Measurements from ENCODE around the gene ERRFI1. TPM values are rescaled to one million over a fixed set of nuclear protein-coding genes. Genes with fewer than 3 reads are reported as not detected.
A peak's percentile ranks its signal among the peaks of the same experiment; 100 is the strongest.

The ERRFI1 gene
- total RNA-seq, 1 experiment from 2014 or later, result 44.4 TPM

- peaks cover 47% of the 10 kb centered on the region for H3K4me1 ChIP-seq (ENCODE audit: insufficient read depth, low read length, poor library complexity, severe bottlenecking)
- CTCF ChIA-PET, result no interaction called here
- POLR2A ChIA-PET (ENCODE audit: low non-redundant PET), result no interaction called here
- H3K9me3 ChIP-seq (ENCODE audit: low read depth, low read length, poor library complexity, severe bottlenecking), result no peaks in the 10 kb centered on the region
- TF ChIP-seq, protein P1, sequence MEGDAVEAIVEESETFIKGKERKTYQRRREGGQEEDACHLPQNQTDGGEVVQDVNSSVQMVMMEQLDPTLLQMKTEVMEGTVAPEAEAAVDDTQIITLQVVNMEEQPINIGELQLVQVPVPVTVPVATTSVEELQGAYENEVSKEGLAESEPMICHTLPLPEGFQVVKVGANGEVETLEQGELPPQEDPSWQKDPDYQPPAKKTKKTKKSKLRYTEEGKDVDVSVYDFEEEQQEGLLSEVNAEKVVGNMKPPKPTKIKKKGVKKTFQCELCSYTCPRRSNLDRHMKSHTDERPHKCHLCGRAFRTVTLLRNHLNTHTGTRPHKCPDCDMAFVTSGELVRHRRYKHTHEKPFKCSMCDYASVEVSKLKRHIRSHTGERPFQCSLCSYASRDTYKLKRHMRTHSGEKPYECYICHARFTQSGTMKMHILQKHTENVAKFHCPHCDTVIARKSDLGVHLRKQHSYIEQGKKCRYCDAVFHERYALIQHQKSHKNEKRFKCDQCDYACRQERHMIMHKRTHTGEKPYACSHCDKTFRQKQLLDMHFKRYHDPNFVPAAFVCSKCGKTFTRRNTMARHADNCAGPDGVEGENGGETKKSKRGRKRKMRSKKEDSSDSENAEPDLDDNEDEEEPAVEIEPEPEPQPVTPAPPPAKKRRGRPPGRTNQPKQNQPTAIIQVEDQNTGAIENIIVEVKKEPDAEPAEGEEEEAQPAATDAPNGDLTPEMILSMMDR (conservative IDR thresholded peaks at IDR 0.05; ENCODE audit: low read depth, low read length), result no peak
- H3K4me3 ChIP-seq (ENCODE audit: low read depth, low read length, poor library complexity, severe bottlenecking), result peak overlapping the region; percentile 79
- H3K27me3 ChIP-seq (replicated peaks; ENCODE audit: insufficient read depth, low read depth, low read length, poor library complexity), result no peaks in the 10 kb centered on the region
- no TSS peak for BruUV-seq (replicated peaks)
- H3K36me3 ChIP-seq (ENCODE audit: insufficient read depth, low read length, poor library complexity, severe bottlenecking), result no peaks in the 10 kb centered on the region
- H3K27ac ChIP-seq (ENCODE audit: low read depth, low read length, poor library complexity, severe bottlenecking), result peak overlapping the region; percentile 85
- intact Hi-C loops (cut with micrococcal nuclease; ENCODE audit: unreplicated experiment), result no loop called here
- no peak for DNase-seq (ENCODE audit: low spot score)
Observed at GRCh38 chr1:8026976-8027747, 1.1 kb upstream of the ERRFI1 start.

DNA sequence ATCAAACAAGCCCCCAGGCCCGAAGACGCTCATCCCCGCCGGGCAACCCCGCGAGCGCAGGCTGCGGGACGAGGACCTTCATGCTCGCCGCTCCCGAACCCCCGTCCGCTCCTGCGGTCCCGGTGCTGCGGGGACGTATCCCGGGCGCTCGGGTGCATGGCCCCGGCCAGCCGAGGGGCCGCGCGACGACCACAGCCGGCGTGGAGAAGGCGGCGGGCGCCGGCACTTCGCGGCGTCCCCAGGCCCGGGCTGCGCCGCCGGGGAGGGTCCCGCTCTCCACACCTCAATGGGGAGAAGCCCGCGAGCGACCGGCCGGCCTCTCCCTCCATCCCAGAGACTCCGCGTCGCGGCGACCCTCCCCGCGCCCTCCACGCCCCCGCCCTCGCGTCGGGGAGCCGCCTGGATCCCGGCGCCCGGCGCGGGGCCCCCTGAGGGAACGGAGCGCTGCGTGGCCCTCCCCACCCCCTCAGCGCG lies 401 bp downstream of the ERRFI1 start:
- DNase-seq (ENCODE audit: low spot score), result no peak
- POLR2A ChIA-PET (ENCODE audit: low non-redundant PET), result no interaction called here
- intact Hi-C loops (cut with micrococcal nuclease; ENCODE audit: unreplicated experiment), result no loop called here

GRCh38 chr1:8025061-8025670 lies 943 bp downstream of the ERRFI1 start:
- H3K9me3 ChIP-seq (ENCODE audit: low read depth, low read length, poor library complexity, severe bottlenecking), result no peaks in the 10 kb centered on the region
- peak overlapping the region; percentile 79 for H3K4me3 ChIP-seq (ENCODE audit: low read depth, low read length, poor library complexity, severe bottlenecking)
- TF ChIP-seq, protein P1 (conservative IDR thresholded peaks at IDR 0.05; ENCODE audit: low read depth, low read length), result no peak
- TF ChIP-seq EZH2 (IDR thresholded peaks at IDR 0.05; ENCODE audit: borderline replicate concordance, low read depth, low read length, poor library complexity, severe bottlenecking), result no peak
- BruUV-seq (replicated peaks), result TSS peak; percentile 54
- no peaks in the 10 kb centered on the region for H3K27me3 ChIP-seq (replicated peaks; ENCODE audit: insufficient read depth, low read depth, low read length, poor library complexity)
- H3K4me1 ChIP-seq (ENCODE audit: insufficient read depth, low read length, poor library complexity, severe bottlenecking), result peaks cover 66% of the 10 kb centered on the region
- H3K27ac ChIP-seq (ENCODE audit: low read depth, low read length, poor library complexity, severe bottlenecking), result peak overlapping the region; percentile 85
- no peaks in the 10 kb centered on the region for H3K36me3 ChIP-seq (ENCODE audit: insufficient read depth, low read length, poor library complexity, severe bottlenecking)
- no peak for DNase-seq (ENCODE audit: low spot score)
- CTCF ChIA-PET, result no interaction called here
- intact Hi-C loops (cut with micrococcal nuclease; ENCODE audit: unreplicated experiment), result no loop called here
- POLR2A ChIA-PET (ENCODE audit: low non-redundant PET), result no interaction called here

More for the DNA sequence above, 401 bp downstream of the ERRFI1 start:
- no peak for TF ChIP-seq EZH2 (IDR thresholded peaks at IDR 0.05; ENCODE audit: borderline replicate concordance, low read depth, low read length, poor library complexity, severe bottlenecking)
- TF ChIP-seq, protein P1 (conservative IDR thresholded peaks at IDR 0.05; ENCODE audit: low read depth, low read length), result no peak
- no TSS peak for BruUV-seq (replicated peaks)
- peaks cover 60% of the 10 kb centered on the region for H3K4me1 ChIP-seq (ENCODE audit: insufficient read depth, low read length, poor library complexity, severe bottlenecking)
- no peaks in the 10 kb centered on the region for H3K27me3 ChIP-seq (replicated peaks; ENCODE audit: insufficient read depth, low read depth, low read length, poor library complexity)
- H3K4me3 ChIP-seq (ENCODE audit: low read depth, low read length, poor library complexity, severe bottlenecking), result peak overlapping the region; percentile 79
- H3K36me3 ChIP-seq (ENCODE audit: insufficient read depth, low read length, poor library complexity, severe bottlenecking), result no peaks in the 10 kb centered on the region
- no peaks in the 10 kb centered on the region for H3K9me3 ChIP-seq (ENCODE audit: low read depth, low read length, poor library complexity, severe bottlenecking)
- CTCF ChIA-PET, result no interaction called here
- peak overlapping the region; percentile 85 for H3K27ac ChIP-seq (ENCODE audit: low read depth, low read length, poor library complexity, severe bottlenecking)

All from A673 (cell line).